ENCODE data around the gene GPANK1. TPM values are rescaled to one million over a fixed set of nuclear protein-coding genes. Genes with fewer than 3 reads are reported as not detected.

The GPANK1 gene
- total RNA-seq, 1 donor from 2014 or later = 19.2 TPM

DNA sequence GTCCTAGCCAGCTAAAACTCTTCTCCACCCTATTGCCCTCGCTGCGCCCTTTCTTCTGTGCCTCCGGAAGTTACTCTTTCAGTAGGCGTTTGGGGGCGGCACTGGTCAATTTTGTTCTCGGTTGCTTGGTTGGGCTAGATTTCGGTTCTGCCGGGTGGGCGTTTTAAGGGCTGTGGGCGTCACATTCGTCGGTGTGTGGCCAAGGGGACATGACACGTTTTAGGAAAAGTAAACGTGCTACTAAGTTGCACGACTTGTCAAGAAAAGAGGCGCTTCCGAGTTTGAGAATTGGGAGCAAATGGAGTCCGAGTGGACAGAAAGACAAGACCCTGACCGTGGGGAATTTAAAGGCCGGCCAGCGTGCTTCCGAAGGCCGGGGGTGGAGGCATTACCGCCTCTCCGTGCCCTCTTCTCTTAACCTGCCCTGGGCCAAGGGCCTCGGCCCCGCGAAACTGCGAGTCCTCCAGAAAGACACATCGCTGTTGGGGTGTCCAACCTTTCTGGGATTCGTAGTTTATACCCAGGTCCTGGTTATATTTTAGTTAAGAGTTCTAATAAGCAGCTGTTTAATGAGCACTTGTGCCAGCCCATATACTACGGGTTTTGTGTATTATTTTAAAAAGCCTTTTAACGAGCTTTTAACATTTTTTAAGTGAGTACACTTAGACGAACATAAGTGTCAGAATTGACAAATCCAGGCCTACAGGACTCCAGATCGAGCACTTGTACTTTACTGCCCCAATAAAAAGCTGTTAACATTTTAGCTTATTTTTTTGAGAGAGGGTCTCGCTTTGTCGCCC lies 11.7 kb downstream of the GPANK1 start:
- DNase-seq (peak; percentile 86), ATAC-seq (peak; percentile 79)
- intact Hi-C loops (cut with micrococcal nuclease) = no loop called here

DNA sequence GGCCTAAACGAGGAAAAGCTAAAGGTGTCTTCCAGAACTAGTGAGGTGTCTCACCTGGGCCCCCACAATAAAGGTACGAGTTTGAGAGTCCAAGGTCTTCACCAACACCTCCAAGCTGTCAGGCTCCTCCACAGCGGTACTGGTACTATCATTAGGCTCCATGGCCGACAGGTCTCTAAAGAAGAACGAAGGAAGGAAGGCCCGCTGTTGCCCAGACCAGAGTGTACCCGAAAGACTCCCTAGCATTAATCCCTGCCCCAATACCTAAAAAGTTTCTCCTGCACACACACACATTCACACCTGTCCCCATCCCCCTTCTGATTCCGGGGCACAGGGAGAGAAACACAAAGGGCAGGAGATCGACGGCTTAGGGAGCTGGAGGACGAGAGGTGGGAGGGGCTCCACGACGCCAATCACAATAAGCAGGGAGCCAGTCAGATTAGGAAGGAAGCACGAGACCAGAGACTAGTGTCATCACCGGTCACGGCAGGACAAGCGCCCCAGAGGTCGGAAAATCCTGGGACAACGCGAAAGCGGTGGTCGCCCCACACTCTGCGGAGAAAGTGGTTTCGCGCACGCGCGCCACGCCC lies 13.1 kb downstream of the GPANK1 start:
- DNase-seq = no peak
- intact Hi-C loops (cut with micrococcal nuclease) = no loop called here

DNA sequence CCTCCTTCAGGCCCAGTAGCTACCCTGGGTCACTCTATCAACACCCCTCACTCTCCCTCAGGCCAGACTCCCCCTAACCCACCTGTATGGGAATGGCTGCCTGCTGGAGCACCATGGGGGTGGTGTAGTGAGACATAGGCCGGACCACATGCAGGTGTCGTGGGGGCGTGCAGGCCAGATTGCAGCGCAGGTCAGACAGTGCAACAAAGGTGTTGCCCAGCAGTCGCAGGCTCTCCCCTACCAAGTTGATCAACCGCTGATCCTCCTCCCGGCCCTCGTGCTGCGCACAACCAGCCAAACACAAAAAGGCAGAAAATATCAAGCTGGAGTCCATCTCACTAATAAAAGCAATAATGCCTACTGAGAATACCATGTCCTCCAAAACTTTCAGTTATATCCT lies 19.5 kb downstream of the GPANK1 start:
- ATAC-seq = no peak
- intact Hi-C loops (cut with micrococcal nuclease) = no loop called here
- no peak for DNase-seq

More for the DNA sequence above, 13.1 kb downstream of the GPANK1 start:
- peak; percentile 72 for ATAC-seq

DNA sequence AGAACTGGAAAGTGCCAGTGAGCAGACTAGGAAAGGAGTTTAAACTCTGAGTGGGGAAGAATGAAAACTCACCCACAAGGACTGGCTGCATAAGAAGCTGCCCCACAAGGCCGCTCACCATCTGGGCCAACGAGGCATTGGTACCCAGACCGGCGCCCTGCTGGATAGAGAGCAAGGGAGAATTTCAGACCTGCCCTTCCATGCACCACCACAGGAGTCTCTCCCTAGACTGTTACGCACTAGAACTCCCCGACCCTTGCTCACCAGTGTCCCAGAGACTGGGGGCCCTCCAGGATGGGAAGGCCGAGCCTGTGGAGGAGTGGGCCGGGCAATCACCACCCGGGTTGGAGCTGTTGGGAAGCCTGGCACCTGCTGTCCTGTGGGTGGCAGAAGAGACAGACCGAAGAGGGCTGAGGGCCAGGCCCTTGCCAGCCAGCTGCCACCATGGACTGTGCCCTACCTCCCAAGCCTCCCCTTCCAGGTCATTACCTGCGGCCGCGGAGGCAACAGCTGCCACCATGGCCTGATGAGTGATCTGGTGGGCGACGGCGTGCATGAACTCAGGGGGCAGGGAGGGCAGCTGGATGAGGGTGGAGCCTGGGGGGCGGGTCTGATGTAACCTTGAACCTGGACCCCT lies 20.9 kb downstream of the GPANK1 start:
- intact Hi-C loops (cut with micrococcal nuclease) = no loop called here
- DNase-seq = no peak
- no peak for ATAC-seq

DNA sequence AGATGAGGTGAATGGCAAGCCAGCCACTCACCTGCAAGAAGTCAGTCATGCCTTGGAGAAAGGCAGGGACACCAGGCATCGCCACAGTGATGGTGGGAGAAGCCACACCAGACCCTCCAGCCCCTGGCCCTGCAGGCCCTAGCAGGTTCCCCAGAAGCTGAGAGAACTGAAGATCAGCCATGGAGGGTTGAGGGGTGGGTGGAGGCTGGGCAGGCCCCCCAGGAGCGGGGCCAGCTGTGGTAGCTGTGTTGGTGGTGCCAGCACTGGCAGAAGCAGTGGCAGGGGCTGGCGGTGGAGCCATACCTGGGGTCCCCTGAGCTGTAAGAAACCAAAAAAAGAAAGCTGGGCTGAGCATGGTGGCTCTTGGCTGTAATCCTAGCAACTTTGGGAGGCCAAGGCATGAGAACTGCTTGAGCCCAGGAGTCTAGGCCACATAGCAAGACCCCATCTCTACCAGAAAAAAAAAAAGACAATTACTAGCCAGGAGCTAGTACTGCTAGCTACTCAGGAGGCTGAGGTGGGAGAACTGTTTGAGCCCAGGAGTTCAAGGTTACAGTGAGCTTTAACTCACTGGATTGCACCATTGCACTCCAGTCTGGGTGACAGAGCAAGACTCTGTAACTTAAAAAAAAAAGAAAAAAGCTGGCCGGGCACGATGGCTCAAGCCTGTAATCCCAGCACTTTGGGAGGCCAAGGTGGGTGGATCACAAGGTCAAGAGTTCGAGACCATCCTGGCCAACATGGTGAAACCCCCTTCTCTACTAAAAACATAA lies 21.8 kb downstream of the GPANK1 start:
- ATAC-seq = no peak
- DNase-seq = no peak
- intact Hi-C loops (cut with micrococcal nuclease) = no loop called here

DNA sequence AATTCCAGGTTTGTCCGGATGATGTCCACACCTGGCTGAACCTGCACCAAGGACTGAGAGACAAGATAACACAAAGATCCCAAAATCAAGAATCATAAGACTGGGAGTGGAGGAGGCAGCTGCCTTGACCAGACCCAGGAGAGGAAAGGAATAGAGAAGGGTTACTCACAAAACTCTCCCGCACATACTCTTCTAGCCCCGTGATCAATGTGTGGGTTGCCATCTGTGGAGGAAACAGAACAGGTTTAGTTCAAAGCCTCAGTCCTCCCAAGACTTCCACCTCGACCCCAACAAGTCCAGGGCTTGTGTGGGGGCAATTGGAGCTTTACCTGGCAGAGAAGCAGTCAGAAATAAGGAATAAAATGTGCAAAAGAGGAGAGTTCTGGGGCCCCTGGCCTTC lies 23.4 kb downstream of the GPANK1 start:
- intact Hi-C loops (cut with micrococcal nuclease) = no loop called here
- DNase-seq = no peak
- no peak for ATAC-seq

DNA sequence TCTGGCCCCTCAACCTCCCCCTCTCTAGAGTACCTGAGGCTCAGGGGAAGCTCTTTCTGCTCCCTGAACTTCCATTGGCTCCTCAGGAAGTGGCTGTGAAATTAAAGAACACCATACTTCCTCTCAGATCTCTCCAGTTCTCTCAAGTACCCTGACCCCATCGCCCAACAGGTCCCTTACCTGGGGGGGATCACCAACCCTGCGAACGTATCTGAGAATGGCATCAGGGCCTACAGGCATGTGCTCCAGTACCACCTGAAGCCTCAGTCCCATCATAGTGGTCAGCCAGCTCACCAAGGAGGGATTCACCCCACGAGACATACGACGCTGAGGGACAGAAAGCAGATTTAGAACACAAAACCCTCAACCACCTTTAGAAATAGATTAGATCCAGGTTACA lies 24.2 kb downstream of the GPANK1 start:
- DNase-seq = no peak
- ATAC-seq = no peak

DNA sequence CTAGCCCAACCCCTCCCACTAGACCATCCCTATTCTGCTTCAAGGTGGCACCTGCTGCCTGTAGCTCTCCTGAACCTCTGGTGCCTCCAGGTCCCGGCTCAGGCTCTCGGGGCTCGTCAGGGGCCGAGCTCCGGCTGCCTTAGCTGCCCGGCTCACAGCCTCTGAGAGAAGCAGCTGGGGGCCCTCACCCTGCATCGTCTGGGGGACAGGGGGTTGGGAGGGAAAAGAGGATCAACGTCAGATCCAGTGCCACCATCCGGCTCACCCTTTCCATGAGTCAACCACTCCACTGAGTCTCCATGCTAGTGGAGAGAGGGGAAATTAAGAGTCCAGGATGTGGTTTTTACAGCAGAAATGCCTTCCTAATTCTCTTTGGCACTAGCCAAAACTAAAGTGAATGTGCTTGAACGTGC lies 25.3 kb downstream of the GPANK1 start:
- ATAC-seq (no peak), DNase-seq (no peak)
- intact Hi-C loops (cut with micrococcal nuclease) = no loop called here

More for the DNA sequence above, 24.2 kb downstream of the GPANK1 start:
- intact Hi-C loops (cut with micrococcal nuclease) = no loop called here

DNA sequence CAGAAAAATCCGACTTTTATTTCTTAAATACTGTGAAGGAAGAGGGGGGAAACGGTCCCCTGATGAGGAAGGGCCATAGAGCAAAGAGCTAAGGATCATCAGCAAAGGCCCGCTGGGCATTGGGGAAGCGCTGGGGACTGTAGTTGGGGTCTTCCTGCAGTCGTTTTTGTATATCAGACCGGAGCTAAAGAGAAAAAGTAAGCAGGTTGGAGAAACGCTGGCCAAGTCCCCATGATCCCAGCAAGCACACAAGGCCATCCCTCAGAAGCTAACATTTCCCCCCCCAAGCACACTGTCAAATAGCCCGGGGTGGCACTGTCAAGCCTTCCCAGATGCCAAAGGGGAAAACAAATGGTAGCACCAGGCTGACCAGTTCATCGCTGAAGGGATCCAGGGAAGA lies 25.8 kb downstream of the GPANK1 start:
- ATAC-seq (no peak), DNase-seq (no peak)
- intact Hi-C loops (cut with micrococcal nuclease) = no loop called here

DNA sequence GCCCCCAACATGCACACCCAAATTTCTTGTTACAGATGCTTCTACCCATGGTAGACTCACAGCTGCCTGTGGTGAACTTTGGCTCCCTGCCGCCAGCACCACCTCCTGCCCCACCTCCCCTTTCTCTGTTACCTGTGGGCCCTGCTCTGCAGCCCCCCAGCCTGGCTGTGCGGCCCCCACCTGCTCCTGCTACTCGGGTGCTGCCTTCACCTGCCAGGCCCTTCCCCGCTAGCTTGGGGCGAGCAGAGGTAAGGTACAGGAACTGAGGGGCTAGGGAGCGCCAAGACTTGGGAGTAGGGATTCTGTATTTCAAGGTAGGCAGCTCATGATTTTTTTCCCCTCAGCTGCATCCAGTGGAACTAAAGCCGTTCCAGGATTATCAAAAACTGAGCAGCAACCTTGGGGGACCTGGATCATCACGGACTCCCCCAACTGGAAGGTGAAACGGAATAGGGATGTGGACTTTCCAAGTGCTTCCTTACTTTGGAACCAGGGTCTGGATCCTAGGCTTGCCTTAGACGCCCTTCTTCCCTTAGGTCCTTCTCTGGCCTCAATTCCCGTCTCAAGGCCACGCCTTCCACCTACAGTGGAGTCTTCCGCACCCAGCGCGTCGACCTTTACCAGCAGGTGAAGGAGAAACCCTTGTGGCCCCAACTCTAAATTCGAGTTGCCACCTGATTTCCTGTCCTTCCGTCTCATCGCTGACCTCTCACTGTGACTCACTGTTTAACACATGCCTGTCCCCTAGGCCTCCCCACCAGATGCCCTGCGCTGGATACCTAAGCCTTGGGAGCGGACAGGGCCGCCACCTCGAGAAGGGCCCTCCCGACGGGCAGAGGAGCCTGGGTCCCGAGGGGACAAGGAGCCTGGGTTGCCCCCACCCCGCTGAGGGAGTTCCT lies 27.9 kb downstream of the GPANK1 start:
- no peak for DNase-seq
- peak; percentile 6 for ATAC-seq
- intact Hi-C loops (cut with micrococcal nuclease) = no loop called here

DNA sequence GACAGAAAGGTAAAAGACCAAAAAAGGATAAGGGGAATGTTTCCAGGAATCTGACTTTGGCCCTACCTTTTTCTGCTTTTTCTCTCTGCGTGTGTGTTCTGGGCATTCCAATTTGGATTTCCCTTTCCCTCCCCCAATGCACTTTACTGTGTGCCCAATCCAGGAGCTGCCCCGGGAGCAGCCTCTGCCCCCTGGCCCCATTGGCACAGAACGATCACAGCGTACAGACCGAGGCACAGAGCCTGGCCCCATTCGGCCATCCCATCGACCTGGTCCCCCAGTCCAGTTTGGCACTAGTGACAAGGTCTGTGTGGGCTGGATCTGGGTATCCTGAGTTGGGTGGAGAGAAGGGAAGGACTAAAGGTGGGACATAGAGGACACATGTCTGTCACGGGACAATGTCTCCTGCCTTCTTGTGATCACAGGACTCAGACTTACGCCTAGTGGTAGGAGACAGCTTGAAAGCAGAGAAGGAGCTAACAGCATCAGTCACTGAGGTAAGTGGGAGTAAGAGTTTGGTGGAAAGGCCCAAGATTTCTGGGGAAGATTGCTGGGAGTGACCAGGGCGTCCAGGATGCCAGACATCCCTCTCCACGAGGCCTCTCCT lies 29.7 kb downstream of the GPANK1 start:
- intact Hi-C loops (cut with micrococcal nuclease) = no loop called here
- ATAC-seq = no peak
- DNase-seq = no peak

DNA sequence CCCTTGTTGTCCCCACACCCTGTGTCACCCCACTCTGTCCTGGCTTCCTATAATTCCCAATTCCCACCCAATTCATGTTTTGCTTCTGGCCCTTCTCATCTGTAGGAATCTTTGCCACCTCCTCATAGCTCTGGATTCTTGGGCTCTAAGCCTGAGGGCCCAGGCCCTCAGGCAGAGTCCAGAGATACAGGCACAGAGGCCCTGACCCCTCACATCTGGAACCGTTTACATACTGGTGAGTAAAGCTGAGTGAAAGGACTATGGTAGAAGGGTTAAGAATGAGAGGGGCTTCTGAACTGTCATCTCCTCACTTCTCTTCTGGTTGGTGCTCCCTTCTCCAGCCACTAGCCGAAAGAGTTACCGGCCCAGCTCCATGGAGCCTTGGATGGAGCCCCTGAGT lies 30.7 kb downstream of the GPANK1 start:
- no peak for DNase-seq
- intact Hi-C loops (cut with micrococcal nuclease) = no loop called here
- ATAC-seq = no peak

DNA sequence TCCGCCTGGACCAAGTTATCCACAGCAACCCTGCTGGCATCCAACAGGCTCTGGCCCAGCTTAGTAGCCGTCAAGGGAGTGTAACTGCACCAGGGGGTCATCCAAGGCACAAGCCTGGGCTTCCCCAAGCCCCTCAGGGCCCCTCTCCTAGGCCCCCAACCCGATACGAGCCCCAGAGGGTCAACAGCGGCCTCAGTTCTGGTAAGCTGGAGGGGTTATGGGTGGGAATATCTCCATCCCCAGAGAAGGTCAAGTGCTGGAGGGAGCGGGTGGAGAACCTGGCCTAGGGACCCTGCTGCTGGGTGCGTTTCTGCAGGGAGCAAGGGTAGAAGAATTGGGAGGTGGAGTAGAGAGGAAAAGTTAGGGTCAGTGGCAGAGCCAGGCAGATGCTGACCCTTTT lies 31.4 kb downstream of the GPANK1 start:
- no peak for ATAC-seq
- intact Hi-C loops (cut with micrococcal nuclease) = no loop called here
- no peak for DNase-seq

DNA sequence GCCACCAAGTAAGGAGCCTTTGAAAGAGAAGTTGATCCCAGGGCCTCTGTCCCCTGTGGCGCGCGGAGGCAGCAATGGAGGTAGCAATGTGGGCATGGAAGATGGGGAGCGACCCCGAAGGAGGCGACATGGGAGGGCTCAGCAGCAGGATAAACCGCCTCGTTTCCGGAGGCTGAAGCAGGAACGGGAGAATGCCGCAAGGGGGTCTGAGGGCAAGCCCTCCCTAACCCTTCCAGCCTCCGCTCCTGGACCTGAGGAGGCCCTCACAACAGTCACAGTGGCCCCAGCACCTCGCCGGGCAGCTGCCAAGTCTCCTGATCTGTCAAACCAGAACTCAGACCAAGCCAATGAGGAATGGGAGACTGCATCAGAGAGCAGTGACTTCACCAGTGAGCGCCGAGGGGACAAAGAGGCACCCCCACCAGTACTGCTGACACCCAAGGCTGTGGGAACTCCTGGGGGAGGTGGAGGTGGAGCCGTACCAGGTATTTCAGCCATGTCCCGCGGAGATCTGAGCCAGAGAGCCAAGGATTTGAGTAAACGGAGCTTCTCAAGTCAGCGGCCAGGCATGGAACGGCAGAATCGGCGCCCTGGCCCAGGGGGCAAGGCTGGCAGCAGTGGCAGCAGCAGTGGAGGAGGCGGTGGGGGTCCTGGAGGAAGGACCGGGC lies 32.4 kb downstream of the GPANK1 start:
- DNase-seq (no peak), ATAC-seq (peak; percentile 3)
- intact Hi-C loops (cut with micrococcal nuclease) = no loop called here

DNA sequence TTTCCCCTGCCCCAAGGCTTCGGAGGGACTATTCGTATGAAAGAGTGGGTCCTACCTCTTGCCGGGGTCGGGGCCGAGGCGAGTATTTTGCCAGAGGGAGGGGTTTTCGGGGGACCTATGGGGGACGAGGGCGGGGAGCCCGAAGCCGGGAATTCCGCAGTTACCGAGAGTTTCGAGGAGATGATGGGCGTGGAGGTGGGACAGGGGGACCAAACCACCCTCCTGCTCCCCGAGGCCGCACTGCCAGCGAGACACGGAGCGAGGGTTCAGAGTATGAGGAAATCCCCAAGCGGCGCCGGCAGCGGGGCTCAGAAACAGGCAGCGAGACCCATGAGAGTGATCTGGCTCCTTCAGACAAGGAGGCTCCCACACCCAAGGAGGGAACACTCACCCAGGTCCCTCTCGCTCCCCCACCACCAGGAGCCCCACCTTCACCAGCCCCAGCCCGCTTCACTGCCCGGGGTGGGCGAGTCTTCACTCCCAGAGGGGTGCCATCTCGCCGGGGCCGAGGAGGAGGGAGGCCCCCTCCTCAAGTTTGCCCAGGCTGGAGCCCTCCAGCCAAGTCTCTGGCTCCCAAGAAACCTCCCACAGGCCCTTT lies 33.0 kb downstream of the GPANK1 start:
- intact Hi-C loops (cut with micrococcal nuclease) = no loop called here
- no peak for DNase-seq
- ATAC-seq = peak; percentile 20

DNA sequence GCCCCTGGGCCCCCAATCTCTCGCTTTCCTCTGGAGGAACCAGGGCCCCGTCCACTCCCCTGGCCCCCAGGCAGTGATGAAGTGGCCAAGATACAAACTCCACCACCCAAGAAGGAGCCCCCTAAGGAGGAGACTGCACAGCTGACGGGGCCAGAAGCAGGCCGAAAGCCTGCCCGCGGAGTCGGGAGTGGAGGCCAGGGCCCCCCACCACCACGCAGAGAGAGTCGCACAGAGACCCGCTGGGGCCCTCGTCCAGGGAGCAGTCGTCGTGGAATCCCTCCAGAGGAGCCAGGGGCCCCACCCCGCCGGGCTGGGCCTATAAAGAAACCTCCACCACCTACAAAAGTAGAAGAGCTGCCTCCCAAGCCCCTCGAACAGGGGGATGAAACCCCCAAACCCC lies 33.6 kb downstream of the GPANK1 start:
- intact Hi-C loops (cut with micrococcal nuclease) = no loop called here
- ATAC-seq = peak; percentile 5
- DNase-seq = no peak

DNA sequence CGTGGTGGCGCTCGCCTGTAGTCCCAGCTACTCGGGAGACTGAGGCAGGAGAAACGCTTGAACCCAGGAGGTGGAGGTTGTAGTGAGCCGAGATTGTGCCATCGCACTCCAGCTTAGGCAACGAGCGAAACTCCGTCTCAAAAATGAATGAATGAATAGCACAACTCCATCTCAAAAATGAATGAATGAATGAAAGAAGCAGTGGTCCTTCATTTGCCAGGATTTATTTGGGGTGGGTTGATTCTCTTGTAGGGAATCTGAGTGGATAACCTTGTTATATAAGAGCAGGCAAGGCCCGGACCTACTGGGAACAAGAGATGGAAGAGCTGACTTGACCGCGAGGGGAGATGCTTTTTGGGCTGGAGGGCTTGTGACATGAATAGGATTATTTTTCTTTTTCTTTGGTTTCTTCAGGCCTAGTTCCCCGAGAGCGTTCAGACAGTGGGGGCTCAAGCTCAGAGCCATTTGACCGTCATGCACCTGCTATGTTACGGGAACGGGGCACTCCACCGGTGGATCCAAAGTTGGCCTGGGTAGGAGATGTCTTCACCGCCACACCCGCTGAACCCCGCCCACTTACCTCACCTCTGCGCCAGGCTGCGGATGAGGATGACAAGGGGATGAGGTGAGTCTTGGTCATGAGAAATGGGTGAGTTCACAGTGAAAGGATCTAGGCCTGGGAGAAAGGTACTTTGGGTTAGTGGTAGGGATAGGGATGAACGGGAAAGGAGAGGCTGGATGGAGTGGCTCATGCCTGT lies 34.4 kb downstream of the GPANK1 start:
- DNase-seq (no peak), ATAC-seq (no peak)
- intact Hi-C loops (cut with micrococcal nuclease) = no loop called here
